HFF-Myc (cell line): Measurements from ENCODE around the gene DNAJB11.

Experiments
- DNase-seq: peaks from one replicate; pipeline ENCODE4 v3.0.0-alpha.2; 2011; ENCODE audit warnings: low read depth; ENCODE audit errors: extremely low read depth
- H3K4me3 ChIP-seq: replicated peaks from 2 replicates; pipeline ENCODE4 v1.5.1; 2011; ENCODE audit warnings: low read depth, mild to moderate bottlenecking, control low read depth, low read length
- TF ChIP-seq, protein P1 (sequence below): IDR thresholded peaks from 2 replicates; pipeline ENCODE4 v1.5.1; 2012; ENCODE audit warnings: mild to moderate bottlenecking, low read depth, low read length, control low read depth; ENCODE audit errors: missing control alignments

Gene DNAJB11

DNA sequence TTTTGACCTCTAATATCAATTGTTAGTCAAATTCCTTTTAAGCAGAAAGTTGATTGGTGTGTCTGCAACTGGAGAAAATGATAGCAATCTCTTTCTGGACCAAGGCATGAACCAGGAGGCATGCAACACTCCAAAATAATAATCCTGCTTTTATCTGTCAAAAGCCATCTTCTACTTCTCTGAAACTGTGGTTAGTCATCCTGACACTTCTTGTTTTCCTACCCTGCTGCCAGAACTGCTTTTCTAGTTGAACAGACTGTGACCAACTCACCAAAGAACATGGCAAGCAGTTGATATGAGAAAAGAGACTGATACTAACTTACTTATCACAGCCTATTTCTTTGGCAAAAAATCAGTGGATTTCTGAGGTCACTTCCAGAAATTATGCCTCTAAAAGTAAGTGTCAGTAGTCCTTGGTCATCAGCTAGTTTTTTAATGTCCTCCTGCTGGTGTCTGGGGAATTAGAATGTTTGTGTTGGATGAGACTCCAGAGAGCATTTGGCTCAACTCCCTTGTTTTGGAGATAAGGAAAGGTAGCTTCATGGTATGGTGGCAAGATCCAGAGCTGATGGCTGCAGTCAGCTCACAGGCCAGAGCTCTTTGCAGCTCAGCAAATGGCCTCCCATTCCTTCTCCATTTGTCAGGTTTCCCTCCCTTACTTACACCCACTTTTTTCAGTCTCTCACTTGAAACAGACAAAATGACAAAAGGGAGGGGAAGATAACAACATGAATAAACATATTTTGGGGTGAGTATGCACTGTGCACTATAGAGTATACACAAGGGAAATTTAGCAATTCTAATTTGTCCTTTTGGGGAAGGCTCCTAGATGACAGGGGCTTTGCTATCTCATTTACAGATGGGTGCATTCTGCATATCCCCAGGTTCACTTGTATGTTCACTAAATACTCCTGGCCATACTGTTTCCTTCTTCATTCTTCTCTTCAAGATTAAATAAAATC is 33.4 kb upstream of the DNAJB11 start:
- TF ChIP-seq, protein P1, sequence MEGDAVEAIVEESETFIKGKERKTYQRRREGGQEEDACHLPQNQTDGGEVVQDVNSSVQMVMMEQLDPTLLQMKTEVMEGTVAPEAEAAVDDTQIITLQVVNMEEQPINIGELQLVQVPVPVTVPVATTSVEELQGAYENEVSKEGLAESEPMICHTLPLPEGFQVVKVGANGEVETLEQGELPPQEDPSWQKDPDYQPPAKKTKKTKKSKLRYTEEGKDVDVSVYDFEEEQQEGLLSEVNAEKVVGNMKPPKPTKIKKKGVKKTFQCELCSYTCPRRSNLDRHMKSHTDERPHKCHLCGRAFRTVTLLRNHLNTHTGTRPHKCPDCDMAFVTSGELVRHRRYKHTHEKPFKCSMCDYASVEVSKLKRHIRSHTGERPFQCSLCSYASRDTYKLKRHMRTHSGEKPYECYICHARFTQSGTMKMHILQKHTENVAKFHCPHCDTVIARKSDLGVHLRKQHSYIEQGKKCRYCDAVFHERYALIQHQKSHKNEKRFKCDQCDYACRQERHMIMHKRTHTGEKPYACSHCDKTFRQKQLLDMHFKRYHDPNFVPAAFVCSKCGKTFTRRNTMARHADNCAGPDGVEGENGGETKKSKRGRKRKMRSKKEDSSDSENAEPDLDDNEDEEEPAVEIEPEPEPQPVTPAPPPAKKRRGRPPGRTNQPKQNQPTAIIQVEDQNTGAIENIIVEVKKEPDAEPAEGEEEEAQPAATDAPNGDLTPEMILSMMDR: no peak
- H3K4me3 ChIP-seq: no peak overlapping the region
- DNase-seq: no peak

DNA sequence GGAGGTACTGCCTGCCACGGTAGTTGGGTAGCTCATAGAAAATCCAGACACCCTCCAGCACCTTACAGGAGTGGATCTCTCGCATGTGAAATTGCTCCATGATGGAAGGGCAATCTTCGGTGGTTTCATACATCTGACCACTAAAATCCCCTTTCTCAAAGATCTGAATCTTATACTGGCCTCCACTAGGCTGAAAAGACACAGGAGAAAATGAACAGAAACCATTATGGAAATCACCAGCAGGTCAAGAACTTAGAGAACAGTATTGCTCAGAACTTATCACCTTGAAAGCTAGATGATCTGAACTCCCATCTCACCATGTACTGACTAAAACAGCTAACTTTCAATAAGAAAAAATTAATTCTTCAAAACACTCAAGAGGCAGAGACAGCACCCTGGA is 31.7 kb upstream of the DNAJB11 start:
- DNase-seq: no peak
- TF ChIP-seq, protein P1: no peak
- no peak overlapping the region for H3K4me3 ChIP-seq

DNA sequence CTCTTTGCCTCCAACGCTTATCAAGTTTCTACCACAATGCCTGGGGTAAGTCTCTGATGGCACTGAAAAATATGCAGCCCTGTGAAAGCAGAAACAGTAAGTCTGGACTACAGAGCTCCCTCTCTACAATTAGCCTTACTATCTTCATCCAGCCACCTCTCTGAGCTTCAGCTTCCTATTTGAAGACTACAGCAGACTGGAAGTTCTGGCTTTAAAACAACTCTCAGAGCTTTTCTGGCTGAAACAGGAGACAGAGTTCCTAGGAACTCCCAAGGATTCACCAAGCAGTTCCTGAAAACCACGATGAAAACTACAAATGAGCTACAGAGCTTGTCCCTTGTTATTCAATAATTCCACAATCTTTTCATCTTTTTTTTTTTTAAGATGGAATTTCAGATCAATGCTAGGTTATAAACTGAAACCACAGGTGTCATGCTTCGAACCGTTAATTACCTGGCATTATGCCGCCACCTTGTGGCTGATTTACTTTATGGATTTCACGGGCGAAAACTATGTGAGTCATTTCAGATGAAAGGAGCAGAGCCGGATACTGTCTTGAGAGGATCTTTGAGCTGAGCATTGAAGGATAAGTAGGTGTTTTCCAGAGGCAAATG is 30.2 kb upstream of the DNAJB11 start:
- peak; percentile 48 for DNase-seq
- TF ChIP-seq, protein P1: peak; percentile 56
- H3K4me3 ChIP-seq: no peak overlapping the region

DNA sequence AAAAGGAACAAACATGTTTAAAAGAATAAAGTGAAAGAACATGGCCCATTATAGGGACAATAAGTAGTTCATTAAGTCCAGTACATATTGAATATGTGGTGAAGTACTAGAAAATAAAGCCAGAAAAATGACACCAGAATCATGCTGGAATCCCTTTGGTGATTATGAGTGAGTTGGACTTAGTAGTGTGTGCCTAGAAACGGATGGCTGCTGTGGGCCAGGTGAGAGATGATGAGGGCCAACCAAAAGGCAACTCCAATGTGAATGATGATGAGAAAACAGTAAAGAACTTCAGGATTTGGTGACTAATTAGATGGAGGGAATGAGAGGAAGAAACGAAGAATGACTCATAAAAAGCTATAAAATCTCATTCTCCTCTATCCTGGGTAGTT is 29.7 kb upstream of the DNAJB11 start:
- TF ChIP-seq, protein P1: no peak
- no peak overlapping the region for H3K4me3 ChIP-seq
- no peak for DNase-seq

GRCh38 chr3:186544281-186544680 is 26.2 kb upstream of the DNAJB11 start, which contains the start of gene CRYGS:
CRYGS (minus strand) TSS chr3:186544380; CDS start chr3:186544326, 54 bp downstream.
- DNase-seq: no peak
- no peak within 1 kb of the TSS for H3K4me3 ChIP-seq
- TF ChIP-seq, protein P1: no peak

DNA sequence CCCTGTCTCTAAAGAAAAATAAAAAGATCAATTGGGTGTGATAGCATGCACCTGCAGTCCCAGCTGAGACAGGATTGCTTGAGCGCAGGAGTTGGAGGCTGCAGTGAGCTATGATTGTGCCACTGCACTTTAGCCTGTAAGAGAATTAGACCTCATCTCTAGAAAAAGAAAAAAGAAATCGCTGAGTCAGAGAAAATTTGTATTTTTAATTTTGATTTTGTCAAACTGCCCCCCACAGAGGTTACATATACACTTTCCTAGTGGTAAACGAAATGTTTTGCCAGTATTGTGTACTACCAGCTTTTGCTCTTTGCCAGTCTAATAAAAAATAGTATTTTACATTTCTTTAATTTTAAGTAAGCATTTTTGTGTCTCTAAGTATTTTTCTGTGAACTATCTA is 21.0 kb upstream of the DNAJB11 start:
- no peak overlapping the region for H3K4me3 ChIP-seq
- no peak for DNase-seq
- TF ChIP-seq, protein P1: no peak
